Frontal cortex (tissue), 4 donors: Measurements from ENCODE around the gene SWT1. TPM values are rescaled to one million over a fixed set of nuclear protein-coding genes. Genes with fewer than 3 reads are reported as not detected.
"Not testable (repeated sequence)": the region's sequence is repeated elsewhere in the genome, so short reads cannot be mapped to it uniquely, and the experiment has no call there.

Experiments used
- DNase-seq, 2 donors: peaks; one replicate each; pipeline ENCODE4 v3.0.0; 2012; ENCODE audit warnings: low spot score in 2 of 2
- FAIRE-seq: peaks from 2 replicates; lab custom pipeline; 2012; peaks lifted over from hg19 to GRCh38; lab: Jason Lieb, UNC
- total RNA-seq: library from RNA; depleted of rRNA; stranded (reverse); fragments of >200 nt; gene quantifications from one replicate; pipeline ENCODE4 v1.2.3, GENCODE V29; 2014
- donor health status: control.
- donor health status: control.
- donor health status: control.

Gene SWT1
- total RNA-seq, 1 donor from 2014 or later: 59.5 TPM

DNA sequence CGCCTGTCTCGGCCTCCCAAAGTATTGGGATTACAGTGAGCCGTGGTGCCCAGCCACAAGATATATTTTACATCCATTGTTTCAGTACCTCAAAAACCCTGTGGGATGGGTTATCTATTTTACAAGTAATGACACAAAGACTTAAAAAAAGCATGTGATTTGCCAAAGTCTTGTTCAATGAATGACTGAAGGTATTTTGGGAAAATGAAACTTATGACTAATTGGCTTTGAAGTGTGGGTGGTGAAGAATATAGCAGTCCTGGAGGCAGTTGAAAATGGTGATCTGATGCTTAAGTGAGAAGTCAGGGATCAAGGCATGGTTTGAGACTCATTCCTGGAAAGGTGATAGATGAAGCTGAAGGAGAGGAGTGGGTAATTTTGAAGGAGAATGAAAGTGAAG is 3.0 kb downstream of the SWT1 start:
- FAIRE-seq (no peak), DNase-seq (no peak)

GRCh38 chr1:185162491-185162890 is 5.5 kb downstream of the SWT1 start:
- no peak for DNase-seq
- FAIRE-seq: no peak

GRCh38 chr1:185166106-185166505 is 9.1 kb downstream of the SWT1 start:
- DNase-seq: no peak
- no peak for FAIRE-seq

GRCh38 chr1:185170291-185170848 is 13.4 kb downstream of the SWT1 start:
- no peak for FAIRE-seq

GRCh38 chr1:185193756-185194155 is 36.8 kb downstream of the SWT1 start:
- DNase-seq (no peak), FAIRE-seq (no peak)

More at GRCh38 chr1:185170291-185170848, 13.4 kb downstream of the SWT1 start:
- DNase-seq: peak; percentile 13 to 41

- not testable (repeated sequence) for FAIRE-seq, DNase-seq
These were observed 41.7 kb downstream of the SWT1 start for GRCh38 chr1:185198712-185199111.

DNA sequence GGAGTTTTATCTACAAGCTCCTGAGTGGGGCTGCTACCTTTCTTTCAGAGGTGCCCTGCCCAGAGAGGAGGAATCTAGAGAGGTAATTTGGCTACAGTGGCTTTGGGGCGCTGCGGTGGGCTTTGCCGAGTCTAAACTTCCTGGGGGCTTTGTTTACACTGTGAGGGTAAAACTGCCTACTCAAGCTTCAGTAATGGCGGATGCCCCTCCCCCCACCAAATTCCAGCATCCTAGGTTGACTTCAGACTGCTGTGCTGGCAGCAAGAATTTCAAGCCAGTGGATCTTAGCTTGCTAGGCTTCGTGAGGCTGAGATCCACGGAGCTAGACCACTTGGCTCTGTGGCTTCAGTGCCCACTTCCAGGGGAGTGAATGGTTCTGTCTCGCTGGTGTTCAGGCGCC is 43.9 kb downstream of the SWT1 start:
- FAIRE-seq: no peak
- no peak for DNase-seq

DNA sequence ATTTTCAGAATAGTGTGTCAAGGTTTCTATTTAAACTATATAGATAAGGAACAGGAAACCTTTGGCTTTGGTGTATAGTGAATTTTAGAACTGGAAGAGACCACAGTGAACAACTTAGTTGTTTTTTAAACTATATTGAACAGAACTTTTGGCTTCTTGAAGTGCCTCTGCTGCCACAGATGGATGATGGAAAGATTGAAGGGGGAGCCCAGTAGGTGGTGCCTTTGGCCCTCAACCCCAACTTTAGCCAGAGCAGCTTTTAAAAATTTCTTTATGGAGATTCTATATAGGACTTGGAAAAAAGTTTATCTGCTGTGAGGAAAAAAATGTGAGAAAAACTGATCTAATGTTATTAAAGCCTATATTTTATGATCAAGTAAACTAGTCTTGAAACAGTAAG is 50.2 kb downstream of the SWT1 start:
- FAIRE-seq: no peak
- DNase-seq: no peak

GRCh38 chr1:185207980-185208602 is 51.1 kb downstream of the SWT1 start:
- FAIRE-seq: no peak
- no peak for DNase-seq

DNA sequence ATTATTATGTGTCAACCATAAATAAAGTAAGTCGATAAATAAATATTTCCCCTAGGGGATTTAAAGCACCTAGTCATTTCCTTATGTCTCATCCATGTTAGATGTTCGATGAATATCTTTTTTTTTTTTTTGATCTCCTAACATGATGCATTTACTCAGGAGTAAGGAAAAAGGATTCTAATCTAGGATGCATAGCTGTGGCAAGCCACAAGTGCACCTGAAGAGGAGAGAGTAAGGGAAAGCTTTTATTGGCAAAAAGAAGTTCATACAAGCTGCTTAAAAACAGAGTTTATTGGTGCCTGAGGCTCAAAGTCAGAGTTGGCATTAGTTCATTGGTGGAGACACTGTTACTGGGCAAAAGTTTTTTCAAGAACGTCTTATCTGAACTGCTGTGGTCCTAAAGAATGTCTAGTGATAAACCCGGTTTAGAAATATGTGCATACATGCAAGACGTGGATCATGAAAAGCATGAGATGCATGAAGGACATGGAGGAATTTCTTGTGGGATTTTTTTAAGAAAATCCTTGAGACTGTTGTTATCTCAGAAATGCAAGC is 51.7 kb downstream of the SWT1 start:
- DNase-seq: no peak
- no peak for FAIRE-seq

GRCh38 chr1:185209357-185209756 is 52.4 kb downstream of the SWT1 start:
- not testable (repeated sequence) for FAIRE-seq, DNase-seq

- DNase-seq: no peak
- no peak for FAIRE-seq
These were observed 56.1 kb downstream of the SWT1 start for GRCh38 chr1:185213091-185213490.

DNA sequence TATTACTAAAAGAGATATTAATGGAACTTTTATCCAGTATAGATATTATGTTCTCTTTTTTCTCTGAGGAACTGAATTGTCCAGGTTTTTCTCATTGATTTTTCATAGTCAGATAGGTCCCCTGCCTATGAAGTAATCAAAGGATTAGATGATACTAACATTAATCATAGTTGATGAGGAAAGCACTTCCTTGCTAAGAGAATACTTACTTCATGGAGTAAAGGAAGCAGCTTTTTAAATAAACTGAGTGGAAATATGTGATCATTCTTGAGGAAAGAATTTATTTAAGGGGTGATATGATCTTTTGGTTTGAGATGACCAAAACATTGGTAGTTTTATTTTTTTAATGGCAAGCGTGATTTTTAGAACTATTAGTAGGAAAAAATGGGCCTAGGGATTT is 58.9 kb downstream of the SWT1 start:
- DNase-seq: no peak
- no peak for FAIRE-seq

GRCh38 chr1:185224132-185224531 is 67.2 kb downstream of the SWT1 start:
- no peak for DNase-seq
- FAIRE-seq: no peak

DNA sequence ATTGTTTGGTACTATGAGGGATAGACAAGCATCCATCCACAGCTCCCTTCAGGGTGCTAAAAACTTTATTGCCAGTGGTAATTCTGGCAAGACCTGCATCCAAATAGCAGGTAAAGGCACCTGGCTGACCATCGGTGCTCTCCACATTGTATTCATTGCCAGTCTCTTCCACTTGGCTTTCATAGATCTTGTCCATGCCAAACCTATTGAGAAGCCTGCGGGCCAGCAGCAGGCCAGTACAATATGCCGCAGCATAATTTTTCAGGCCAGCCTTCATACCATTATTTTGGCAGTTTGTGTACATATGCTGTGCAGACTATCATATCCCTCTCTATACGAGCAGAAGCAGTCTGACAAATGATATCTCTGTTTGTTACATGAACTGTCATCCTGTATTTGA is 70.2 kb downstream of the SWT1 start:
- FAIRE-seq: no peak

DNA sequence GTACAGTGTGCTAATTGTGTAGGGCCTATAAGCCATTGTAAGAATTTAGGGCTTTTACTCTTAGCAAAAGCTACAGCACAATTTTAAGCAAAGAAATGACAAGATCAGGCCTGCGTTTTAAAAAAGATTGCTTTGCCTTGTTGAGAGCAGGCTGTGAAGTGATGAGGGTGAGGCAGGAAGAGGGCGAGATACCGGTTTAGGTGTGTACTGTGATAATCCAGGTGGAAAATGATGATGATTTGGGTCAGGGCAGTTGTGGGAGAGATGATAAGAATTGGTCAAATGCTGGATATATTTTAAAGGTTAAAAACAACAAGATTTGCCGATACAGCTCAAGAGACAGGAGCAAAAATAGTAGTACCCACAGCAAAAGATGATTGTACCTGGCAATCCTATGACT is 72.0 kb downstream of the SWT1 start:
- no peak for FAIRE-seq
- no peak for DNase-seq

More for the DNA sequence above, 70.2 kb downstream of the SWT1 start:
- no peak for DNase-seq

DNA sequence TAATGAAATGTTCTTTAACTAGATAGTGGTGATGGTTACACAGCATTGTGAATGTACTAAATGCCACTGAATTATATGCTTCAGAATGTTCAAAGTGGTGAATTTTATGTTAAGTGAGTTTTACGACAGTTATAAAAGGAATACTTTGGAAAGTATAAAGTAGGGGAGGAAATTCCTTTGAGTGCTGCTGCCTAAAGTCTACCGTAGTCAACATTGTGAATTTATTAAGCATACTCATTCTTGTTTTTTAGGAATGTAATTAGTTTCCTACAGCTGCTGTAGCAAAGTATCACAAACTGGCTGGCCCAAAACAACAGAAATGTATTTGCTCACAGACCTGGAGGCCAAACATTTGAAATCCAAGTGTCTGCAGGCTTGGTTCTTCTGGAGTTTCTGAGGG is 73.0 kb downstream of the SWT1 start:
- DNase-seq (no peak), FAIRE-seq (no peak)

GRCh38 chr1:185232874-185233273 is 75.9 kb downstream of the SWT1 start:
- FAIRE-seq: no peak
- no peak for DNase-seq

GRCh38 chr1:185234183-185234582 is 77.2 kb downstream of the SWT1 start:
- not testable (repeated sequence) for DNase-seq, FAIRE-seq

GRCh38 chr1:185237176-185237575 is 80.2 kb downstream of the SWT1 start:
- DNase-seq, FAIRE-seq: not testable (repeated sequence)

DNA sequence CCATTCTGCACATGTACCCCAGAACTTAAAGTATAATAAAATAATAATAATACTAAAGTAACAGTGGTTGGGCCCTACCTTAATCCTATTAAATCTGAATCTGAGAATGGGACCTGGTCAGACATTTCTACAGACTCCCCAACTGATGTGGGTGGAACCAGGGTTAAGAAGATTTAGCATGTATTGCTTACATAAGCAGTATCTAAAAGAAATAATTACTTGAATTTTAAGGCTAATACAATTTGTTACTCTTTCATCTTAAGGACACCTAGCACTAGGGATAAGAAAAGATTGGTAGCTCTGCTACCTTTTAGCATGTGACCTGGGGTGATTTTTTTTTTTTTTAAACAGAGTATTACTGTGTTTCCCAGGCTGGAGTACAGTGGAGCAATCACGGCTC is 80.7 kb downstream of the SWT1 start:
- DNase-seq (no peak), FAIRE-seq (no peak)

DNA sequence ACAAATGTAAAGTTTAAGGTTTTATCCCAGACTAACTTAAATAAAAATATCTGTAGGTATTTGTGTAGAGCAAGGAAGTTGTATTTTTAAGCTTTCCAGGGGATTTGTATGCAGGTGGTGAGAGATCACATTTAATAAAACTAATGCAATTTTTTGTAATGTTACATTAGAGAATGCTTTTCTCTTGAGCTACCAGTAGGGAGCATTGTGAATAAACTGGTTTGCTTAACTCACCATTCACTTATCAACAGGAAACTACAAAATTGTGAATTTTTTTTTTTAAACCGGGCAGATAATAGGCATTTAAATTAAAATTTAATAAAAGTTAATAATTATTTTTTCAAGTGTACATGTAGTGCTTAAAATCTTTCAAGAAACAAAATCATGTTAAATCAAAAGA is 81.5 kb downstream of the SWT1 start:
- peak; percentile 80 for FAIRE-seq
- DNase-seq: no peak
